ACHN (cell line): Measurements from ENCODE around the gene TMEM260.
"Not testable (repeated sequence)": the region's sequence is repeated elsewhere in the genome, so short reads cannot be mapped to it uniquely, and the experiment has no call there.

Experiments
- DNase-seq: peaks from one replicate; pipeline ENCODE4 v3.0.0-alpha.2; 2015
- in situ Hi-C: cut with HindIII; loops from 2 replicates; pipeline ENCODE4 v1.10.0; 2017; ENCODE audit warnings: low sequenced_read_pairs, low pct_ligation_motif_present, low pct_unique_long_range_greater_than_20kb

TMEM260 gene

GRCh38 chr14:56660677-56661389 is 81.2 kb downstream of the TMEM260 start:
- DNase-seq = no peak
- in situ Hi-C loops = no loop called here

- no peak for DNase-seq
- in situ Hi-C loops = no loop called here
Measured at GRCh38 chr14:56661478-56661877, 81.9 kb downstream of the TMEM260 start.

DNA sequence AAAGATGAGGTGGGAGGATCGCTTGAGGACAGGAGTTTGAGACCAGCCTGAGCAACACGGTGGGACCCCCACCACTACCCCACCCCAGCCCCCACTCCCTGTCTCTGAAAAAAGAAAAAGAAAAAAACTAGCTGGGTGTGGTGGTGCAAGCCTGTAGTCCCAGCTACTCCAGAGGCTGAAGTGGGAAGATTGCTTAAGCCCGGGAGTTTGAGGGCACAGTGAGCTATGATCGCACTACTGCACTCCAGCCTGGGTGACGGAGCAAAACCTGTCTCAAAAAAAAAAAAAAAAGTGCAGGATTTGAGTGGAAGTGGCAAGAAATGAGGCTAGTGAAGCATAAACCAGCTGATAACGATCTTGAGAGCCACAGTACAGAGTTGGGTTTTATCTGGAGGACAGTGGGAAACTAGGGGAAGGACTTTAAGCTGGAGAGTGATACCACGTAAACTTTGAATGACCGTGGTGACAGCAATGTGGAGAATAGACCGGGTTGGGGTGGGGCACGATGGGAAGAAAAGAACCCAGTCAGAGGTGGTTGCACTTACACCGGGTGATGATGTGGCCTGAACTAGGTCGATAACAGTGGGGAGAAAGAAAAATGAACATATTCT is 85.3 kb downstream of the TMEM260 start:
- DNase-seq = no peak
- in situ Hi-C loops = no loop called here

DNA sequence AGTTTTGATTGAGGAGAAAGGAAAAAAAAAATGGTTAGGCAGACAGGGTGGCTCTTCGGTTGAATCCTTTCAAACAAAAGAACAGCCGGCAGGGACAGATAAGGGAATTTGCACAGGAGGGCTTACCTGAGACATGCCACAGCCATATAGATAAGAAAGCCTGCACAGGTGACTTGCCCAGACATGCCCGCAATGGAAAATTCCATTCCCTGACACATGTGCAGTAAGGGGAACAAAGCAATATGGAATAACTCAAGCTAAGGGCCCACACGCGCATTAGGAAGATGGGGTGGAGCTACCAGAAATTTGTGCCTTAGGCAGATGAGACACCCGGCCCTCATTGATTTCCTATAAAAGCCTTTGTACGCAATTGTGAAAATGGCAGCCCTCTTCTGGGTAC is 86.7 kb downstream of the TMEM260 start:
- no peak for DNase-seq
- in situ Hi-C loops = no loop called here

DNA sequence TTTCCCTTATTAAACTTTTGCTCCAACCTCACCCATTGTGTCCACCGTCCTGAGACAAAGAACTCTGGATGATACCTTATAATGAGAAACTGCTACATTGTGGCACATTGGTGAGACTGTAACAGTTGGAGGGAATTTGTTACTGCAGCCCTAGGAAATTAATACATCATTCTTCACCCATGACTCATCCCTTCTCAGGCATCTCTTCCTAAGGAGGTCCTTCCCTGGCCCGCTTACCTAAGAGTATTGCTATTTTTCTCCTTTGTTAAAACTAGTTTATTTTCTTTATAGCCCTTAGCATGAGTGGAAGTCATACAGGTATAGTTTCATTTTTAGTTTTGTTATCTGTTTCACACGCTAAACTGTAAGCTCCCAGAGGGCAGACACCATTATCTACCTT is 87.1 kb downstream of the TMEM260 start:
- DNase-seq = peak; percentile 24
- in situ Hi-C loops = no loop called here

DNA sequence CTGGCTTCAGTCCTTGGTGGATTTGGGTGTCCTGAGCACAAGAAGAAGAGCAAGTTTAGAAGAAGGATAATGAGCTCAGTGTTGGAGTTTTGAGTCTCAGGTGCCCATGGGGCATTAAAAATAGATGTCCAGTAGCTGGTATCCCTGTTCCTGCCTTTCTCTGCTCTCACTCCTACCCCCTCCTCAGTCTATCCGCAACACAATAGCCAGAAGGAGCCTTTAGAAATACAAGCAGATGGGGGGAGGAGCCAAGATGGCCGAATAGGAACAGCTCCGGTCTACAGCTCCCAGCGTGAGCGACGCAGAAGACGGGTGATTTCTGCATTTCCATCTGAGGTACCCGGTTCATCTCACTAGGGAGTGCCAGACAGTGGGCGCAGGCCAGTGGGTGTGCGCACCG is 87.7 kb downstream of the TMEM260 start:
- DNase-seq, in situ Hi-C loops: not testable (repeated sequence)

GRCh38 chr14:56676042-56676441 is 96.4 kb downstream of the TMEM260 start:
- DNase-seq = no peak
- in situ Hi-C loops = no loop called here

DNA sequence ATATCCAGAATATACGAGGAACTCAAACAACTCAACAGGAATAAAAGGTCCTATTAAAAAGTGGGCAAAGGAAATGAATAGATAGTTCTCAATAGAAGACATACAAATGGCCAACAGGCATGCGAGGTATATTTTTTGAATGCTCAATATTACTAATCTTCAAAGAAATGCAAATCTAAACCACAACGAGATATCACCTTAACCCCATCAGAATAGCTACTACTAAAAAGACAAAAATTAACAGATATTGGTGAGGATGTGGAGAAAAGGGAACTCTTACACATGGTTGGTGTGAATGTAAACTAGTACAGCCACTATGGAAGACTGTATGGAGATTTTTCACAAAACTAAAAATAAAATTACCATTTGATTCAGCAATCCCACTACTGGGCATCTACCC is 99.2 kb downstream of the TMEM260 start:
- in situ Hi-C loops = no loop called here
- DNase-seq = no peak

- in situ Hi-C loops = no loop called here
- DNase-seq = no peak
Measured at GRCh38 chr14:56686416-56686815, 106.8 kb downstream of the TMEM260 start.

GRCh38 chr14:56687123-56687522 is 107.5 kb downstream of the TMEM260 start:
- in situ Hi-C loops = no loop called here

DNA sequence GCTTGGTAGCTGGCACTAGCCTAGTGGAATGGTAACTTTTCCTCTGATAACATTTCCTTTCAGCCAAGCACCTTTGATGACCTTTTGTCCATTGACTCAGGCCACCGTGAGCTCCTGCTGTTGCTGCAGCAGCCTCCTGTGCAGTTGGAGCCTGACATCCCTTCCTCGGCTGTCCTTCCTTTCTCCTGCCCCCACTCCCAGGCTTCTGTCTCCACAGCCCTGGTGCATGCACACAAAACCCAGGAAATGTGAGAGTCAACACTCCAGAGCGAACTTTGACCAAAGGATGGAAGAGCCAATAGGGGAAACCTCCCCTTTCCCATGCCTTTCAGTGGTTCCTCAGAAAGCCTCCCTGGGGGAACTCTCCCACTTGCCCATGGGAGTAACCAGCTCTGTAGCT is 115.0 kb downstream of the TMEM260 start:
- in situ Hi-C loops = no loop called here
- no peak for DNase-seq

More at GRCh38 chr14:56687123-56687522, 107.5 kb downstream of the TMEM260 start:
- no peak for DNase-seq

DNA sequence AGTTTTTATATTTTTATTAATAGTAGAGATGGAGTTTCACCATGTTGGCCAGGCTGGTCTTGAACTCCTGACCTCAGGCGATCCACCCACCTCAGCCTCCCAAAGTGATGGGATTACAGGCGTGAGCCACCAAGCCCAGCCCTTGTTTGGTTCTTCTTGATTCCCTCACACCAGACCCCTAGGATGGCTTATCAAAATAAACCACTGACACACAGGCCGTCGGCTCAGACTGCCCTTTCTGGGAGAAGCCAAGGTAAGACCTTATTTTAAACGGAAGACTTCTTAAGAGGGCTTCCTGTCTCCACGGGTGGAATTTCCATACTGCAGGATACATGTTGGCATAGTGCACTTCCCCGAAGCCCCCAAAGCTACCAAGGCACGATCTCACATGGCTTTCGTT is 115.6 kb downstream of the TMEM260 start:
- in situ Hi-C loops, DNase-seq: not testable (repeated sequence)
